Measurements from ENCODE around the gene HNRNPDL.

- no peak for TF ChIP-seq POLR2AphosphoS5 (IDR thresholded peaks at IDR 0.05; ENCODE audit: low read depth, low read length)
- TF ChIP-seq, protein P1, sequence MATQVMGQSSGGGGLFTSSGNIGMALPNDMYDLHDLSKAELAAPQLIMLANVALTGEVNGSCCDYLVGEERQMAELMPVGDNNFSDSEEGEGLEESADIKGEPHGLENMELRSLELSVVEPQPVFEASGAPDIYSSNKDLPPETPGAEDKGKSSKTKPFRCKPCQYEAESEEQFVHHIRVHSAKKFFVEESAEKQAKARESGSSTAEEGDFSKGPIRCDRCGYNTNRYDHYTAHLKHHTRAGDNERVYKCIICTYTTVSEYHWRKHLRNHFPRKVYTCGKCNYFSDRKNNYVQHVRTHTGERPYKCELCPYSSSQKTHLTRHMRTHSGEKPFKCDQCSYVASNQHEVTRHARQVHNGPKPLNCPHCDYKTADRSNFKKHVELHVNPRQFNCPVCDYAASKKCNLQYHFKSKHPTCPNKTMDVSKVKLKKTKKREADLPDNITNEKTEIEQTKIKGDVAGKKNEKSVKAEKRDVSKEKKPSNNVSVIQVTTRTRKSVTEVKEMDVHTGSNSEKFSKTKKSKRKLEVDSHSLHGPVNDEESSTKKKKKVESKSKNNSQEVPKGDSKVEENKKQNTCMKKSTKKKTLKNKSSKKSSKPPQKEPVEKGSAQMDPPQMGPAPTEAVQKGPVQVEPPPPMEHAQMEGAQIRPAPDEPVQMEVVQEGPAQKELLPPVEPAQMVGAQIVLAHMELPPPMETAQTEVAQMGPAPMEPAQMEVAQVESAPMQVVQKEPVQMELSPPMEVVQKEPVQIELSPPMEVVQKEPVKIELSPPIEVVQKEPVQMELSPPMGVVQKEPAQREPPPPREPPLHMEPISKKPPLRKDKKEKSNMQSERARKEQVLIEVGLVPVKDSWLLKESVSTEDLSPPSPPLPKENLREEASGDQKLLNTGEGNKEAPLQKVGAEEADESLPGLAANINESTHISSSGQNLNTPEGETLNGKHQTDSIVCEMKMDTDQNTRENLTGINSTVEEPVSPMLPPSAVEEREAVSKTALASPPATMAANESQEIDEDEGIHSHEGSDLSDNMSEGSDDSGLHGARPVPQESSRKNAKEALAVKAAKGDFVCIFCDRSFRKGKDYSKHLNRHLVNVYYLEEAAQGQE (IDR thresholded peaks at IDR 0.05; ENCODE audit: insufficient read depth in 1 of 2, low read depth in 2 of 2, low read length in 2 of 2), result no peak
Observed at GRCh38 chr4:82437285-82438005, 7.2 kb upstream of the HNRNPDL start.
